Stimulated activated CD8-positive, alpha-beta memory T cell treated with anti-CD3 and anti-CD28 coated beads, Interleukin-15, amount 100 ng/mL, for 4 hours (primary cell): ENCODE results near the gene OR4F15.

Source experiments
- DNase-seq, 2 donors: peaks; one replicate each; pipeline ENCODE4 v3.0.0-alpha.2; 2020; ENCODE audit warnings: low read depth in 2 of 2

OR4F15 gene

GRCh38 chr15:101804375-101804774 lies 7.6 kb upstream of the OR4F15 start:
- no peak for DNase-seq

- no peak for DNase-seq
These were observed 7.1 kb upstream of the OR4F15 start for GRCh38 chr15:101804941-101805340.

GRCh38 chr15:101805605-101806345 lies 6.2 kb upstream of the OR4F15 start:
- DNase-seq, result no peak

GRCh38 chr15:101807345-101807945 lies 4.6 kb upstream of the OR4F15 start:
- DNase-seq, result no peak

GRCh38 chr15:101808201-101808600 lies 3.8 kb upstream of the OR4F15 start:
- no peak for DNase-seq

GRCh38 chr15:101810456-101810855 lies 1.5 kb upstream of the OR4F15 start:
- no peak for DNase-seq

- no peak for DNase-seq
These were observed 1.1 kb upstream of the OR4F15 start for GRCh38 chr15:101810876-101811275.

GRCh38 chr15:101813803-101814534 lies 2.0 kb downstream of the OR4F15 start:
- no peak for DNase-seq

- DNase-seq, result no peak
These were observed 8.8 kb downstream of the OR4F15 start for GRCh38 chr15:101820781-101821180.

- DNase-seq, result no peak
These were observed 15.3 kb downstream of the OR4F15 start for GRCh38 chr15:101827257-101827656.

- no peak for DNase-seq
These were observed 16.8 kb downstream of the OR4F15 start for GRCh38 chr15:101828774-101829173.

GRCh38 chr15:101841656-101842055 lies 29.7 kb downstream of the OR4F15 start:
- DNase-seq, result no peak

- DNase-seq, result no peak
These were observed 32.9 kb downstream of the OR4F15 start for GRCh38 chr15:101844916-101845315.

- no peak for DNase-seq
These were observed 40.4 kb downstream of the OR4F15 start for GRCh38 chr15:101852356-101852755.
